Neuronal stem cell (in vitro differentiated cells): ENCODE data around the gene APCDD1.
A peak's percentile ranks its signal among the peaks of the same experiment; 100 is the strongest.

Experiments
- DNase-seq: peaks from one replicate; pipeline ENCODE4 v3.0.0-alpha.2; 2013; ENCODE audit warnings: low spot score
- H2AFZ ChIP-seq: one replicate; pipeline ENCODE4 v1.6.1; 2013; ENCODE audit warnings: mild to moderate bottlenecking, low read length, inconsistent platforms
- H2AK5ac ChIP-seq: 2 replicates; pipeline ENCODE4 v1.6.1; 2013; ENCODE audit warnings: low read depth, mild to moderate bottlenecking, inconsistent platforms, low read length, moderate library complexity, mixed read lengths
- H2BK120ac ChIP-seq: 2 replicates; pipeline ENCODE4 v1.6.1; 2013; ENCODE audit warnings: low read depth, mild to moderate bottlenecking, inconsistent platforms, low read length, moderate library complexity, mixed read lengths
- H2BK12ac ChIP-seq: one replicate; pipeline ENCODE4 v1.6.1; 2013; ENCODE audit warnings: low read length, inconsistent platforms
- H2BK15ac ChIP-seq: 2 replicates; pipeline ENCODE4 v1.6.1; 2013; ENCODE audit warnings: mild to moderate bottlenecking, low read length, inconsistent platforms, mixed read lengths
- H2BK5ac ChIP-seq: one replicate; pipeline ENCODE4 v1.6.1; 2013; ENCODE audit warnings: inconsistent platforms, mild to moderate bottlenecking, low read length, moderate library complexity
- H3K14ac ChIP-seq: one replicate; pipeline ENCODE4 v1.6.1; 2013; ENCODE audit warnings: low read length, inconsistent platforms
- H3K18ac ChIP-seq: 2 replicates; pipeline ENCODE4 v1.6.1; 2013; ENCODE audit warnings: low read length, inconsistent platforms
- H3K23ac ChIP-seq: 2 replicates; pipeline ENCODE4 v1.6.1; 2013; ENCODE audit warnings: low read depth, mild to moderate bottlenecking, mixed read lengths, low read length, inconsistent platforms; ENCODE audit not compliant: poor library complexity
- H3K27ac ChIP-seq: replicated peaks from 3 replicates; pipeline ENCODE4 v1.5.1; 2013; ENCODE audit warnings: low read length, inconsistent platforms
- H3K27me3 ChIP-seq, 3 experiments: 2 replicates each; pipeline ENCODE4 v1.6.1; 2013; ENCODE audit warnings: low read length in 3 of 3, mild to moderate bottlenecking in 2 of 3, inconsistent platforms in 1 of 3, low read depth in 1 of 3, mixed read lengths in 1 of 3, moderate library complexity in 1 of 3; ENCODE audit not compliant: control insufficient read depth in 3 of 3, insufficient read depth in 3 of 3
- H3K36me3 ChIP-seq, 2 donors: replicated peaks in 1 of 2; 2 replicates each; pipeline ENCODE4 v1.6.1; 2013; ENCODE audit warnings: low read length in 2 of 2; ENCODE audit not compliant: control insufficient read depth in 2 of 2, insufficient read depth in 2 of 2
- H3K4ac ChIP-seq: 2 replicates; pipeline ENCODE4 v1.6.1; 2013; ENCODE audit warnings: inconsistent platforms, mild to moderate bottlenecking, low read length, moderate library complexity
- H3K4me1 ChIP-seq, 2 donors: 1 replicate in 1 of 2; 2 replicates in 1 of 2; pipeline ENCODE4 v1.6.1; 2013; ENCODE audit warnings: low read length in 2 of 2, low read depth in 1 of 2; ENCODE audit not compliant: control insufficient read depth in 2 of 2, insufficient read depth in 1 of 2
- H3K4me2 ChIP-seq: one replicate; pipeline ENCODE4 v1.6.1; 2013; ENCODE audit warnings: mild to moderate bottlenecking, low read length, inconsistent platforms; ENCODE audit not compliant: insufficient read depth, poor library complexity, severe bottlenecking
- H3K4me3 ChIP-seq, 2 donors: 2 replicates each; pipeline ENCODE4 v1.5.1; 2013; ENCODE audit warnings: low read length in 2 of 2, mild to moderate bottlenecking in 2 of 2, inconsistent platforms in 1 of 2, moderate library complexity in 1 of 2
- H3K79me1 ChIP-seq: one replicate; pipeline ENCODE4 v1.6.1; 2013; ENCODE audit warnings: low read depth, mild to moderate bottlenecking, inconsistent platforms, low read length, moderate library complexity
- H3K9ac ChIP-seq: one replicate; pipeline ENCODE4 v1.6.1; 2013; ENCODE audit warnings: mild to moderate bottlenecking, low read depth, low read length, inconsistent platforms; ENCODE audit not compliant: poor library complexity
- H3K9me3 ChIP-seq, 2 donors: replicated peaks in 1 of 2; 2 replicates each; pipeline versions ENCODE3 to v1.6.1; 2013; ENCODE audit warnings: low read length in 2 of 2, mild to moderate bottlenecking in 2 of 2, inconsistent platforms in 1 of 2, low read depth in 1 of 2, mixed read lengths in 1 of 2, moderate library complexity in 1 of 2; ENCODE audit not compliant: control insufficient read depth in 2 of 2, insufficient read depth in 1 of 2
- H4K8ac ChIP-seq: one replicate; pipeline ENCODE4 v1.6.1; 2013; ENCODE audit warnings: low read depth, mild to moderate bottlenecking, inconsistent platforms, low read length, moderate library complexity
- H4K91ac ChIP-seq: one replicate; pipeline ENCODE4 v1.6.1; 2013; ENCODE audit warnings: low read length, low read depth, mild to moderate bottlenecking, inconsistent platforms; ENCODE audit not compliant: poor library complexity
- WGBS, 2 donors: extraction: QIAGEN DNeasy Blood & Tissue Kit; methylation state at CpG; one replicate each; pipeline ENCODE4 v1.1.7; 2013; ENCODE audit warnings: missing lambda C conversion rate in 2 of 2, mixed read lengths in 1 of 2; ENCODE audit not compliant: insufficient read length in 2 of 2, insufficient replicate concordance in 1 of 2; ENCODE audit errors: extremely low coverage in 2 of 2; 5-methylcytosine and 5-hydroxymethylcytosine counted together

The APCDD1 gene

DNA sequence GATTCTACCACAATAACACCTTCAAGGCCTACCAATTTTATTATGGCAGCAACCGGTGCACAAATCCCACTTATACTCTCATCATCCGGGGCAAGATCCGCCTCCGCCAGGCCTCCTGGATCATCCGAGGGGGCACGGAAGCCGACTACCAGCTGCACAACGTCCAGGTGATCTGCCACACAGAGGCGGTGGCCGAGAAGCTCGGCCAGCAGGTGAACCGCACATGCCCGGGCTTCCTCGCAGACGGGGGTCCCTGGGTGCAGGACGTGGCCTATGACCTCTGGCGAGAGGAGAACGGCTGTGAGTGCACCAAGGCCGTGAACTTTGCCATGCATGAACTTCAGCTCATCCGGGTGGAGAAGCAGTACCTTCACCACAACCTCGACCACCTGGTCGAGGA lies 17.1 kb downstream of the APCDD1 start:
- Histone ChIP-seq H2AFZ (no peak overlapping the region), H2AK5ac (peak overlapping the region; percentile 71), H3K23ac (peak overlapping the region; percentile 25), H3K4me3 (no peak overlapping the region), H2BK120ac (no peak overlapping the region), H3K4ac (no peak overlapping the region), H4K8ac (no peak overlapping the region), H3K9ac (no peak overlapping the region), H3K4me2 (no peak overlapping the region), H3K9me3 (no peaks in the 10 kb centered on the region), H3K14ac (no peak overlapping the region), H2BK5ac (no peak overlapping the region), H3K4me1 (no peaks in the 10 kb centered on the region), H3K79me1 (no peaks in the 10 kb centered on the region), H3K18ac (no peak overlapping the region), H3K27me3 (no peaks in the 10 kb centered on the region), H3K27ac (no peak overlapping the region), H2BK12ac (no peak overlapping the region), H3K36me3 (peaks cover 0 to 8% of the 10 kb centered on the region in 2 donors), H2BK15ac (no peak overlapping the region), H4K91ac (no peak overlapping the region)
- DNase-seq: no peak
- no CpG with 5 or more reads among the region's 22 CpGs for WGBS, 2 donors

DNA sequence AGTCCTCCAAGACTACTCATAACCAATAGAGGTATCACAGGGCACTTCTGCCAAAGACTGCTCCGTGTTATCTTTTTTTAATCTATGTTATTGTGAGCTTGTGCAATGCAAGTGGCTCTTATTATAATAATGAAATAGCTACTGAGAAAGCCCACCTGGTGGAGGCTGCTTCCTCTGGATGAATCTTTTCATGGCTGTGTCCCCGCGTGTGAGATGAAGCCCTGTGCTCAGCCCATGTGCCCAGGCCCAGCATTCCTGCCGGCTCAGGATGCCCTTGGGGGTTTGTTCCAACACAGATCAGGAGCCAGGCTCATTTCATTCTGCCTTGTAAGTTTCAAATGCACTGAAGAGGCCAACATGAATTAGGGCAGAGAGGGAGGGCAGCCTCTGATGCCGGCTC lies 18.7 kb downstream of the APCDD1 start:
- H3K4ac ChIP-seq: no peak overlapping the region
- H3K4me1 ChIP-seq: peaks cover 0 to under 1% of the 10 kb centered on the region in 2 donors
- no peak overlapping the region for H3K9ac ChIP-seq
- no peaks in the 10 kb centered on the region for H3K79me1 ChIP-seq
- no peak overlapping the region for H4K91ac ChIP-seq
- no peak overlapping the region for H2BK120ac ChIP-seq
- H3K23ac ChIP-seq: no peak overlapping the region
- H3K27ac ChIP-seq: no peak overlapping the region
- WGBS, 2 donors: no CpG with 5 or more reads among the region's 5 CpGs
- H3K4me2 ChIP-seq: no peak overlapping the region
- no peaks in the 10 kb centered on the region for H3K27me3 ChIP-seq
- no peak overlapping the region for H2BK5ac ChIP-seq
- no peak overlapping the region for H2AFZ ChIP-seq
- H2BK12ac ChIP-seq: no peak overlapping the region
- no peak overlapping the region for H2BK15ac ChIP-seq
- H3K14ac ChIP-seq: no peak overlapping the region
- H4K8ac ChIP-seq: no peak overlapping the region
- DNase-seq: no peak
- no peak overlapping the region for H3K18ac ChIP-seq
- H3K9me3 ChIP-seq: peaks cover 0 to 1% of the 10 kb centered on the region in 2 donors
- H3K4me3 ChIP-seq: no peak overlapping the region
- peaks cover 0 to 8% of the 10 kb centered on the region in 2 donors for H3K36me3 ChIP-seq
- H2AK5ac ChIP-seq: no peak overlapping the region

DNA sequence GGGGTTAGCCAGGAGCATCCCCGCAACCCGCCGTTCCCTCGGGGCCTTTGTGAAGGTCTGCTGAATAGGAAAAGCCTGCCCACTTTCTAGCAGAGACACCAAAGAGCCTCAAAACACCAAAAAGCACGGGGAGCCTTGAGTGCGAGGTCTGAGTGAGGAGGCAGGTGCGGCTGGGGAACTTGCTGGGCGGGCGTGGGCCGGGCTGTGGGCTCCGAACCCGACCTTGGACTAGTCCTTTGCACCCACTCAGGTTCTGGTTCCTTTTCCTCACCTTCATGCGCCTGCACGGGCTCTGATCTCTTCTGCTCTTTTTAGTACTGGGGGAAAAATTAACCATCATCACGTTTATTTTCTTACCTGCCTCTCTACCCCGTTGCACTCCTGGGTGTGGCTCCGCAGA lies 19.9 kb downstream of the APCDD1 start:
- Histone ChIP-seq H3K79me1 (no peaks in the 10 kb centered on the region), H2BK5ac (no peak overlapping the region), H3K27me3 (no peaks in the 10 kb centered on the region), H3K9ac (no peak overlapping the region), H3K4me2 (no peak overlapping the region), H2AFZ (no peak overlapping the region), H4K8ac (no peak overlapping the region), H4K91ac (no peak overlapping the region), H3K9me3 (peaks cover 0 to 6% of the 10 kb centered on the region in 2 donors), H3K4me1 (peaks cover 0 to 1% of the 10 kb centered on the region in 2 donors), H3K14ac (no peak overlapping the region), H2BK120ac (no peak overlapping the region), H3K27ac (no peak overlapping the region), H3K4ac (no peak overlapping the region), H2BK12ac (no peak overlapping the region), H3K4me3 (no peak overlapping the region), H2BK15ac (no peak overlapping the region), H3K36me3 (peaks cover 0 to 8% of the 10 kb centered on the region in 2 donors), H3K23ac (no peak overlapping the region), H3K18ac (no peak overlapping the region), H2AK5ac (no peak overlapping the region)
- no CpG with 5 or more reads among the region's 17 CpGs for WGBS, 2 donors
- DNase-seq: no peak

DNA sequence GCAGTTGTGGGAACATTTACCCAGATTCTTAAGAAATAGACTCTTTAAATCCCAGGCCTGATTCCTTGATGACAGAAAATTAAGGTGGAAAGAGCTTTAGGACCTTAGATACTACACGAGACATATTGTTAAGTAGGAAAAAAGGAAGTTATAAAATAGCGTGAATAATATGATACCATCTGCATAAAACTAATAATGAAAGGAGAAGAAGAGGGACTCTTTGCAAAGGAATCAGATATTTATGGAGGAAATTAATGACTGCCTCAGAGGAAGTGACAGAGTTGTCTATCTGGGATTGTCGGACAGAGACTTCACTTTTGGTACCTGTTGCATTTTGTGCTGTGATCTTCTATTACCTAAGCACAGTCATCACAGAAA lies 20.8 kb downstream of the APCDD1 start:
- no peak overlapping the region for H3K18ac ChIP-seq
- H3K9ac ChIP-seq: no peak overlapping the region
- H3K9me3 ChIP-seq: peaks cover 0 to 6% of the 10 kb centered on the region in 2 donors
- no peak overlapping the region for H3K27ac ChIP-seq
- no peak overlapping the region for H3K4me3 ChIP-seq
- H3K4me2 ChIP-seq: no peak overlapping the region
- no CpG with 5 or more reads among the region's 3 CpGs for WGBS, 2 donors
- H3K23ac ChIP-seq: no peak overlapping the region
- no peak overlapping the region for H4K8ac ChIP-seq
- no peak overlapping the region for H2AK5ac ChIP-seq
- no peaks in the 10 kb centered on the region for H3K27me3 ChIP-seq
- H2BK120ac ChIP-seq: no peak overlapping the region
- peaks cover 0 to 1% of the 10 kb centered on the region in 2 donors for H3K4me1 ChIP-seq
- H2AFZ ChIP-seq: no peak overlapping the region
- H3K36me3 ChIP-seq: peaks cover 0 to 8% of the 10 kb centered on the region in 2 donors
- no peak overlapping the region for H2BK15ac ChIP-seq
- no peak overlapping the region for H3K14ac ChIP-seq
- H4K91ac ChIP-seq: no peak overlapping the region
- H2BK5ac ChIP-seq: no peak overlapping the region
- no peak overlapping the region for H3K4ac ChIP-seq
- no peak overlapping the region for H2BK12ac ChIP-seq
- no peaks in the 10 kb centered on the region for H3K79me1 ChIP-seq
- no peak for DNase-seq
